HEK293 (cell line): ENCODE measurements around the gene SMAD2.

ENCODE experiments used
- CTCF ChIP-seq: fragments of 450-650 bp; formaldehyde crosslinking; IDR thresholded peaks from 2 replicates; pipeline ENCODE4 v1.5.1; 2016; ENCODE audit warnings: missing biosample characterization, missing genetic modification characterization
- RBAK ChIP-seq: fragments of 450-650 bp; formaldehyde crosslinking; IDR thresholded peaks from 2 replicates; pipeline ENCODE4 v1.5.1; 2016; ENCODE audit warnings: missing biosample characterization, missing genetic modification characterization
- ZNF324 ChIP-seq: fragments of 450-650 bp; formaldehyde crosslinking; IDR thresholded peaks from 2 replicates; pipeline ENCODE4 v1.5.1; 2016; ENCODE audit warnings: missing biosample characterization, missing genetic modification characterization
- ZSCAN4 ChIP-seq: fragments of 450-650 bp; formaldehyde crosslinking; IDR thresholded peaks from 2 replicates; pipeline ENCODE4 v1.5.1; 2017; ENCODE audit warnings: missing biosample characterization, missing genetic modification characterization

GRCh38 chr18:47791461-47791985 is 138.9 kb downstream of the SMAD2 start:
- no peak for TF ChIP-seq ZNF324
- TF ChIP-seq RBAK (tag by site-specific recombination) = no peak
- TF ChIP-seq CTCF (tag by site-specific recombination) = no peak
- TF ChIP-seq ZSCAN4 (tag by site-specific recombination) = no peak
